Fibroblast of pulmonary artery (primary cell): Measurements from ENCODE around the gene CHD9.

Experiments
- DNase-seq: peaks from one replicate; pipeline ENCODE4 v3.0.0-alpha.2; 2010; ENCODE audit warnings: low read depth
- H3K4me3 ChIP-seq: replicated peaks from 2 replicates; pipeline ENCODE4 v1.5.1; 2011; ENCODE audit warnings: low read depth, mild to moderate bottlenecking, control low read depth, low read length, moderate library complexity
- TF ChIP-seq, protein P1 (sequence below): IDR thresholded peaks from 2 replicates; pipeline ENCODE4 v1.5.1; 2011; ENCODE audit warnings: mild to moderate bottlenecking, control low read depth, low read length, inconsistent platforms; ENCODE audit errors: missing control alignments

The CHD9 gene

DNA sequence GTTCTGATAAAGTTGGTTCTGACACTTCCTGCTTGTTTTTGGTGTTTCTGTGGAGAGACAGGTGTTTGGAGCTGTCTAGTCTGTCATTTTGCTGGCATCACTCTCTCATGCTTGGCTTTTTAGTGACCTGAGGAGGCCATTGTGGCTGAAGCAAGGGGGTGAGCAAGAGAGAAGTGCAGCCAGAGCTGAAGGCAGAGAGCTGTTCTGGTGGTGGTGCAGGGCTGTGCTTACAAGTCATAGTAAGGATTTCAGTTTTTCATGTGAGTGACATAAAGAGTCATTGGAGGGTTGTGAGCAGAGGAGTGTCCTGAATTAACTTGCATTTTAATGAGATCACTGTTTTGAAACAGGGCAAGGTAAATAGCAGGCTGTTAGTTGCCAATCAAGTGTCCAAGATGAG lies 97.5 kb downstream of the CHD9 start:
- H3K4me3 ChIP-seq, result no peak overlapping the region
- TF ChIP-seq, protein P1, sequence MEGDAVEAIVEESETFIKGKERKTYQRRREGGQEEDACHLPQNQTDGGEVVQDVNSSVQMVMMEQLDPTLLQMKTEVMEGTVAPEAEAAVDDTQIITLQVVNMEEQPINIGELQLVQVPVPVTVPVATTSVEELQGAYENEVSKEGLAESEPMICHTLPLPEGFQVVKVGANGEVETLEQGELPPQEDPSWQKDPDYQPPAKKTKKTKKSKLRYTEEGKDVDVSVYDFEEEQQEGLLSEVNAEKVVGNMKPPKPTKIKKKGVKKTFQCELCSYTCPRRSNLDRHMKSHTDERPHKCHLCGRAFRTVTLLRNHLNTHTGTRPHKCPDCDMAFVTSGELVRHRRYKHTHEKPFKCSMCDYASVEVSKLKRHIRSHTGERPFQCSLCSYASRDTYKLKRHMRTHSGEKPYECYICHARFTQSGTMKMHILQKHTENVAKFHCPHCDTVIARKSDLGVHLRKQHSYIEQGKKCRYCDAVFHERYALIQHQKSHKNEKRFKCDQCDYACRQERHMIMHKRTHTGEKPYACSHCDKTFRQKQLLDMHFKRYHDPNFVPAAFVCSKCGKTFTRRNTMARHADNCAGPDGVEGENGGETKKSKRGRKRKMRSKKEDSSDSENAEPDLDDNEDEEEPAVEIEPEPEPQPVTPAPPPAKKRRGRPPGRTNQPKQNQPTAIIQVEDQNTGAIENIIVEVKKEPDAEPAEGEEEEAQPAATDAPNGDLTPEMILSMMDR, result no peak
- DNase-seq, result no peak

DNA sequence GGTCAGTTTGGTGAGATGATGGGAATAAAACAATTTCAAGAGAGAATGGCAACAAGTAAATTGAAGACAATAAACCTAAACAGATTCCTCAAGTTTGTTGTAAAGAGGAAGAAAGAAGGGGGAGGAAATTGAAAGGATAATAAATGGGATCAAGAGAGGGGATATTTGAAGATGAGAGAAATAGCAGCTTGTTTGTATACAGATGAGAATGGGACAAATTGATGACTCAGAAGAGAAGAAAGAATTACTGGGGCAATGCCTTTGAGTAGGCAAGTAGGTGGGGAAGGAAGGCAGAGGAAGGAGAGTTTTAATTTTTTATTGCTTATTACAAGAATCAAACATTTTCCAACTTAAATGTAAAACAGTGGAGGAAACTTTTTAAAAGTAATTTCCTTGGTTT lies 98.3 kb downstream of the CHD9 start:
- no peak overlapping the region for H3K4me3 ChIP-seq
- TF ChIP-seq, protein P1, result no peak
- no peak for DNase-seq

DNA sequence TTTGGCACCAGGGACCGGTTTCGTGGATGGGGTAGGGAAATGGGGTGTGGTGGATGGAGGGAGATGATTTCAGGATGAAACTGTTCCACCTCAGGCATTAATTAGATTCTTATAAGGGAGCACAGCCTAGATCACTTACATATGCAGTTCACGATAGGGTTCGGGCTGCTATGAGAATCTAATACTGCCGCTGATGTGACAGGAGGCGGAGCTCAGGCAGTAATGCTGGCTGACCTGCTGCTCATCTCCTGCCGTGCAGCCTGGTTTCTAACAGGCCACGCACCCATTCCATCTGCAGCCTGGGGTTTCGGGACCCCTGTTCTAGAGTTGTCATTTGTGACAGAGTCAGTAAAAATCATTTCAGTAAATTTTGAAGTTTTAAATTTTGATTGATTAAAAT lies 99.7 kb downstream of the CHD9 start:
- no peak for DNase-seq
- no peak overlapping the region for H3K4me3 ChIP-seq
- TF ChIP-seq, protein P1, result no peak

DNA sequence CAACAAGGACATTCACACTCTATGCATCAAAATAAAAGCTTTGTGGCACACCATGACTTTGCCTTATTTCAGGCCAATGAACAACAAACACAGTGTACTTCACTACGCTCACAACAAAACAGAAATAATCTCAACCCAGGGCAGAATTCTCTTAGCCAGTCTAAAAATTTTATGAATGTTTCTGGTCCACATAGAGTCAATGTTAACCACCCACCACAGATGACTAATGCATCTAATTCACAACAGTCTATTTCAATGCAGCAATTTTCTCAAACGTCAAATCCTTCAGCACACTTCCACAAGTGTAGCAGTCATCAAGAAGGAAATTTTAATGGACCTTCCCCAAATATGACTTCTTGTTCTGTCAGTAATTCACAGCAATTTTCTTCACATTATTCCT lies 101.7 kb downstream of the CHD9 start:
- TF ChIP-seq, protein P1, result no peak

DNA sequence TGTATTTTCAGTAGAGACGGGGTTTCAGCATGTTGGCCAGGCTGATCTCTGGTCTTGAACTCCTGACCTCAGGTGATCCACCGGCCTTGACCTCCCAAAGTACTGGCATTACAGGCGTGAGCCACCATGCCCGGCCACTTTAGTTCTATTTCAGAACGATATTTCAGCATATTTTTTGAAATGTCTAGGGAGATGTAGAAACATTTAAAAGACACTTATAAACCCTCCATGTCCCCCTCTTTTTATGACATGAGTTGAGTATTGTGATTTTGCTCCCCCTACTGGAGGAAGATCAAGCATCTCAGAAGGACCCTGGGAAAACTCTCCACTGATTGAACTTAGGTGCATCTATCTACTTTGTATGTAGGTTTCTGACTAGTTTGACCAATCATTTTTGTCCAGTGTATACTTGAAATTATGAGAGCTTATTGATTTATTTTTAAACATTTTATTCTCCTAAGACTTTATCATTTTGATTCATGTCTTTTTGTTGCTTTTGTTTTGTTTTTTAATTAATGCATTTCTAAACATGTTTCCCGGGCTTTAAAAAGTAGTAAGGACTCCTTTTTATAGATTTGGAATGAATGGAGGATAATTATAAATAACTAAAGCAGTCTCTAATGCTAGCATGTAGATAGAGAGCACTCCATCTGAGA lies 105.1 kb downstream of the CHD9 start:
- DNase-seq, result peak; percentile 75
- no peak overlapping the region for H3K4me3 ChIP-seq
- TF ChIP-seq, protein P1, result peak; percentile 79

More for the DNA sequence above, 101.7 kb downstream of the CHD9 start:
- no peak for DNase-seq
- no peak overlapping the region for H3K4me3 ChIP-seq

DNA sequence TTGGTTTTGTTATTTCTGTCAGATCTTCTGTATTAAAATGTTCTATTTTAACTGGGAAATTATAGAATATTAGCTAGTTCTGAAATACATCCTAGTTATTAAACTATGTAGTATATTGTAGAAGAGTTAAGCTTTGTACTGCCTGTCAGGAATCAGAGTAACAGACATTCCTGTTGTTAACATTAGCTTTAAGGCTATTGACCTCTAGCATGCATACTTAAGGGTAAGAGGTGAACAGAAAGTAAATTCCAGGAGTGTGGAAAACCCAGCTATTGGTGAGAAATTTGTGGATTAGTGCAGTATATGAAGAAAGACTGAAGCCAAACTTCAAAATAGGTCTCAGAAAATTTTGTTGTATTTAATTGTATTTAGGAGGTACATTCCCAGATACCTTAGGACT lies 111.3 kb downstream of the CHD9 start:
- H3K4me3 ChIP-seq, result no peak overlapping the region
- DNase-seq, result no peak
- TF ChIP-seq, protein P1, result no peak

DNA sequence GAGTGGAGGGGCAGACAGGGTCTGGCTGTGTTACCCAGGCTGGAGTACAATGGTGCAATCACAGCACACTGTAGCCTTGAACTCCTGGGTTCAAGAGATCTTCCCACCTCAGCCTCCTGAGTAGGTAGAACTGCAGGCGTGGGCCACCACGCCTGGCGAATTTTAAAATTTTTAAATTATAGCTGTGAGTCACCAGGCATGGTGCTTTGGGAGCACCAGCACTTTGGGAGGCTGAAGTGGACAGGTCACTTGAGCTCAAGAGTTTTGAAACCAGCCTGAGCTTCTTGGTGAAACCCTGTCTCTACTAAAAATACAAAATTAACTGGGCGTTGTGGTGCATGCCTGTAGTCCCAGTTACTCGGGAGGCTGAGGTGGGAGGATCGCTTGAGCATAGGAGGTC lies 114.0 kb downstream of the CHD9 start:
- no peak for DNase-seq
- TF ChIP-seq, protein P1, result no peak

More for the DNA sequence above, 114.0 kb downstream of the CHD9 start:
- no peak overlapping the region for H3K4me3 ChIP-seq
